Non-pigmented ciliary epithelial cell (primary cell): ENCODE results near the gene SIX1.

Experiments used
- DNase-seq: peaks from one replicate; pipeline ENCODE4 v3.0.0-alpha.2; 2010; ENCODE audit warnings: low read depth

SIX1 gene

DNA sequence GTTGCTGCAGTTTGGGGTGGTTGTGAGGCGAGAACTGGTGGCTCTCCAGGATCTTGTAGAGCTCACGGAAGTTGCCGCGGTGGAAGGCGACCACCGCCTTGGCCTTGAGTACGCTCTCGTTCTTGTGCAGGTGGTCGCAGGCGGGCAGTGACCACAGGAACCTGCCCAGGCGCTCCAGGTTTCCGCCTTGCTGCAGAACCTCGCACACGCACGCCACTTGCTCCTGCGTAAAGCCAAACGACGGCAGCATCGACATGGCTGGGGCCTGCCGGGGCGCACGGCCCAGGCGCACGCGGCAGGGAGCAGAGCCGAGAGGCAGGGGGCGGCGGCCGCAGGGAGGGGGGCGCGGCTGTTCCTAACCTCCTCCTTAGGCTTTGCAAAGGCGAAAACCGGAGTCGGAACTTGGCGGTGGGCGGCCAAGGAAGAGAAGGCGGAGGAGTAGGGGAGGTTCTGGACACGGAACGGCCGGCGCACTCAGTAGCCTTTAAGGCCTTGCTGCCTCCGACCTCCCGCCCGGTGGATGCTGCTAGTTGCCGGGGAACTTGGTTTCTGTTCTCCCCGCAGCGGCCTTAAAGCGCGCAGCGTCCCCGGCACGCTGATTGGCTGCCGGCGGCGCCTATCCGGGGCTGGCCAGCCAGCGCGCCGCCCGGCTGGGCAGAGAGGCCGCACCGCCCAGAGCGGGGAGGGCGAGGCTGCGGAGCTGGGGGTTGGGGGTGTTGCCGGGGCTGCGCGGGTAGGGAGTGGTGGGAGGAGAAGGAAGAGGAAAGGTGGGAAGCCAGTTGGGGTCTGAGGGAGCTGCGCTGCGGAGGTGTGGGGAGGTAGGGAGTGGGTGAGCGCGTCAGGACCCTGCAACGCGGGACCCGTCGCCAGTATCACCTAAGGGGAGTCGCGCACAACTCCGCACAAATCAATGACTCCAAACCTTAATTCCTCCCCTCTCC is at the start of gene SIX1:
TSS of gene SIX1 (minus strand) at position 544 of the 941 bp plus-strand sequence. CDS start at position 256, 288 bp downstream.
- peak; percentile 79 for DNase-seq

DNA sequence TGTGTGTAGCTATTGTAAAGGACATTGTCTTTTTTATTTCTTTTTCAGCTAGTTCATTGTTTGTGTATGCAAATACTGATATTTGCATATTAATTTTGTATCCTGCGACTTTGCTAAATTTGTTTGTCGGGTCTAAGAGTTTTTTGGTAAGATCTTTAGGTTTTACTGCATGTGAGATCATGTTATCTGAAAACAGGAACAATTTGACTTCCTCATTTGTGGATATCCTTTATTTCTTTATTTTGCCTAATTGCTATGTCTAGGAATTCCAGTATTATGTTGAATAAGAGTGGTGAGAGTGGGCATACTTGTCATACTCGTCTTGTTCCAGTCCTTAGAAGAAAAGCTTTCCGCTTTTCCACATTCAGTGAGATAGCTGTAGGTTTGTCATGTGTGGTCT is 46.0 kb upstream of the SIX1 start:
- DNase-seq: no peak

DNA sequence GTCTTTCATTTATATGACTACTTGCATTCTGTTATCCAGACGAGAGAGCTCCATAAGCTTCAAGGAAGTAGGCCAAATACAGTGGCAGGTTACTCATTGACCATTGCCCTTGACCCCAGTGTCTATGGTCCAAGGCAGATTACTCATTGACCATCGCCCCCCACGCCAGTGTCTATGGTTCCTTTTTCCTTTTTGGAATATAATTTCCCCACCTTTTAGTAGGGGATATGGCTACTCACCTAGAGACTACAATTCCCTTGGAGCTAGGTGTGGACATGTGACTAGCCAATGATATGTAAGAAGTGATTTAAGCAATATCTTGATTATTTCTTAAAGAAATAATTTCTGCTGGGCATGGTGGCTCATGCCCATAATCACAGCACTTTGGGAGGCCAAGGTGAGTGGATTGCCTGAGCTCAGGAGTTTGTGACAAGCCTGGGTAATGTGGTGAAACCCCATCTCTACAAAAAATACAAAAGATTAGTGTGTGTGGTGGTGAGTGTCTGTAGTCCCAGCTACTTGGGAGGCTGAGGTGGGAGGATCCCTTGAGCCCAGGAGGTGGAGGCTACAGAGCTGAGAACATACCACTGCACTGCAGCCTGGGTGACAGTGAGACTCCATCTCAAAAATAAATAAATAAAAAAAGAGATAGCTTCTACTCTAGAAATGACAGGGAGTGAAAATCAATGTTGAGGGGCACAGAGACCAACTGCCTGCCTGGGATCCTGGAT is 42.3 kb upstream of the SIX1 start:
- no peak for DNase-seq

DNA sequence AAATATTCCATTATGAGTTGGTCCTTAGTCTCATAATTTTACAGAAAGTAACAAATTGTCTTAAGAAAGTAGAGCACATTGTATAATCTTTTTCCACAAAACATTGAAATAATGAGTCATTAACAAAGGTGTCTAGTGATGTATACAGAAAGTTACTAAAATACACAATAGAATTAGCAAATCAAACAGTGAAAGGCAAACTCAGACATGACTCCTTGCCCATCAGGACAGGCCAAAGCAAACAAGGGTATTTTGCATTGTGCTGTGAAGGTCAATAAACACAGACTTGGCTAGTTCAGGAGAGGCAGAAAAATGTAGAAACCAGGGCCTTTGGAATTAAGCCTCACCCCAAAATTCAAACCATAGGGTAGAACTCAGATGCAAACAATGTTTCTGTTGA is 37.6 kb upstream of the SIX1 start:
- DNase-seq: no peak

DNA sequence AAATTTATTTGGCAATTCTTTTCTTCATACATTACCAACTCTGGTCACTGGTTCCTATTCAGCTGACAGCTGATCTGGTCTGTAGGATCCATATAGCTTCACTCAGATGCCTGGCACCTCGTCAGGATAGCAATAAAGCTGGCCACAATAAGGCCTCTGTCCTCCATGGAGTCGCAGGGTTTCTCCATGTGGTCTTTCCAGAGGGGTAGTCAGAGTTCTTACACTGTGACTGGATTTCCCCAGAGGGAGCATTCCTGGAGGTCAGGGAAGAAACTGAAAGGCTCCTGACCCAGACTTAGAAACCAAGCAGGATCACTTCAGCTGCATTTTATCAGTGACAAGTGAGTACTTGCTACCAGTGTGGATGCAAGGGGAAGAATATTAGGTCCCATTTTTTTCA is 34.9 kb upstream of the SIX1 start:
- DNase-seq: no peak

DNA sequence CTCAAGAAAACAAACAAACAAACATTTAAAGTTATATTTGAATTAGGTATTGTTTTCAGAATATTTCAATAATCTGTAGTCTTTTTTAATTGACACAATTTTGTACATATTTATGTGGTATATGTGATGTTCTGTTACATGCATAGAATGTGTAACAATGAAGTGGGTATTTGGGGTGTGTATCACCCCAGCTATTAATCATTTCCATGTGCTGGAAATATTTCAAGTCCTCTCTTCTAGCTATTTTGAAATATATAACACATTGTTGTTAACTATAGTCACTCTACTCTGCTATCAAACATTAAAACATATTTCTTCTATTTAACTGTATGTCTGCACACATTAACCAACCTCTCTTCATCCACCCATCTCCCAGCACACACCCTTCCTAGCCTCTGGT is 32.0 kb upstream of the SIX1 start:
- no peak for DNase-seq

DNA sequence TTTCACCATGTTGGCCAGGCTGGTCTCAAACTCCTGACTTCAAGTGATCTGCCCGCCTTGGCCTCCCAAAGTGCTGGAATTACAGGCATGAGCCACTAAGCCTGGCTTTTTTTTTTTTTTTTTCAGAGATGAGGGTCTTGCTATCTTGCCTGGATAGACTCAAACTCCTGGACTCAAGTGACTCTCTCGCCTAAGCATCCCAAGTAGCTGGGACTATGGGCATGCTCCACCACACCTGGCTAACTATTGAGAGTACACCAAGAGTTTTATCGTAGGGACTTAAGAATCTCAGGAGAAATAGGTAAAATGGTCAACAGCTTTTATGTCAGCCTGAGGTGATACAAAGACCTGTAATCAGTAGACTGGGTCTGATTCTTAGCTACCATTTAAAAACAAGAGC is 31.2 kb upstream of the SIX1 start:
- no peak for DNase-seq

DNA sequence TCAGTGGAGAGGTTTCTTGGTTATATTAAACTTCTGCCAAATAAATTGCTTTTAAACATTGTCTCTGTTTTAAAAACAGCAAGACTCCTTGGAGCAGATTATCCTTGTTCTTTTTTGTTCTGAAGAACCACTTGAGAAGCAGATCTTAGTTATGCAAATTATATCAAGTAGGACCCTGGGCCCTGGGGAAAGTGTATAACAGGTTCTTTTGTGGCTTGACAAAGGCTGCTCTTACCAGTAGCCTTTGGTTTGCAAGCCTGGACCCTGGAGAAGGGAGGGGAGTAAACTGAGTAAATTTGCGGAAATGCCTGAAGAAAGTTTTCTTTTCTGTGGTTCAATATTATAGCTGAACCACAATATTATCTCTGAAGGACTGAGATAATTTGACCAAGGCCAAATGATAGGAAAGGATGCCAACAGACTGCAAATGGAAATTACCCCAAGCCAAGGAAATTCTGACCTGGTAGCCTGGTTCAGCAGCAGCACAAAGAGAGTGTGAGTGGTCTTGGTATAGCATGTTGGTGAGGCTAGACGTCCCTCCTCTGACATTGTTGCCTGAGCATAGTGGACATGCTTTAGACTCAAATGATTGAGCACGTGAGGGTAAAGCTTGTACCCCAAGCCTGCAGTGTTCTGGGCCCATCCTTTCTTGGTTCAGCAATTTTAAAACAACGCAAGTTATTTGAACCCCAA is 30.4 kb upstream of the SIX1 start:
- no peak for DNase-seq

DNA sequence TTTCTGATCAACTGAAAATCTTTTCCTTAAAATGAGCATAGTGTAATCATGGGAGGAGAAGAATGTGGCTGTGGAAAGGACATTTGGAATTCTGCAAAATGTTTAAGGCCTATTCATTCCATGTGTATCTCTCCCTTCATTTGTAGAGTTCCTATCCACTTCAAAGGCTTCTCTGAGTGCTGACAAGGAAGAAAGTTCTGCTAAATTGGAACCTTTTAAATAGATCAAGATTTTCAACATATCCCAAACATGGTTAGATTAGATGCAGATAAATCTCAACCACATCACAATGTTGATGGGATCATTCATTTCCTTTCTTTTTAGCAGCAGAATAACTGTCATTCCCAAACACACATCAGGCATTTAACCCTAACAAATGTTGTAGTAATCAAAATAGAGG is 28.4 kb upstream of the SIX1 start:
- DNase-seq: no peak

DNA sequence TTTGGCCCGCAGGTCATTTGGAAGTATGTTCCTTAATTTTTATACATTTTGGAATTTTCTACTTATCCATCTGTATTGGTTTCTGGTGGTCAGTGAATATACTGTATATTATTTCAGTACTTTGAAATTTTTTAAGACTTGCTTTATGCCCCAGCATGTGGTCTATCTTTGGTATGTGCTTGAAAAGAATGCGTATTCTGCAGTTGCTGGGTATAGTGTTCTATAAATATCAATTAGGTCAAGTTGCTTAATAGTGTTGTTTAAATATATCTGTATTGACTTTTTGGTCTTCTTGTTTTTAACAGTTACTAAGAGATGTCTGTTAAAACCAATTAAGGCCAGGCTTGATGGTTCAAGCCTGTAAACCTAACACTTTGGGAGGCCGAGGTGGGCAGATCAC is 21.7 kb upstream of the SIX1 start:
- DNase-seq: no peak

DNA sequence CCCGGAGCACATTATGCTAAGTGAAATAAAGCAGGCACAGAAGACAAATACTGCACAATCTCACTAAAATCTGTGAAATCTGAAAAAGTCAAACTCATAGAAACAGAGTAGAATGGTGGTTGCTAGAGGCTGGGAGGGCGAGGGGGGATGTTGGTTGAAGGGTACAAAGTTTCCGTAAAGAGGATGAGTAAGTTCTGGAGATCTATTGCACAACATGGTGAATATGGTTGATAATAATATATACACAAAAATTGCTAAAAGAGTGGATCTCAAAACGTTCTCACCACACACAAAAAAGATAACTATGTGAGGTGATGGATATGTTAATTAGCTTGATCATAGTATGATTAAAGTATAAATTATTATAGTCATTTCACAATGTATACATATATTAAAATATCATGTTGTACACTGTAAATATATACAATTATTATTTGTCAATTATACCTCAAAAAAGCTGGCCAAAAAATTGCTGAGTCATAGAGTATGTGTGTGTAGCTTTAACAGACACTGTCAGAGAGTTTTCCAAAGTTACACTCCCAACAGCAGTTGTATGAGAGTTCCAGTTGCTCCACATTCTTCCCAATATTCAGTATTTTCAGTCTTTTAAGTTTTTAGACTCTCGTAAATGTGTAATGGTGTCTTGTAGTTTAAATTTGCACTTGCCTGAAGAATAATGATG is 19.3 kb upstream of the SIX1 start:
- DNase-seq: no peak

DNA sequence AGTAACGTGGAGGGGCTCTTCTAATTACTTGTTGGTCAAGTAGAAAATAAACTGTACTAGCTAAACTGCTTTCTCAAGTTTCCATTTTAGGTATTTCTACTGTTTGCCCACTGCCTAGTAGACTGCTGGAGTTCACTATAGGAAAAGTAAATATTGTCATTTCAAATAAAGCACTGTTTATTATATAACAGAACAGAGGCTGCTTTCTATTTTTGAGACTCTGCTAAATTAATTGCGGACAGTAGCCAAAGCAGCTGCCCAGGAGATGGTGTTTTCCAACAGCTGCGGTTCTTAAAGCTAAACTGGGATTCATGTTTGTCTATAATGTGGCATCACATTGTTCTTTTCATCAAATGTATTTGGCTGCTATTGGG is 15.9 kb upstream of the SIX1 start:
- DNase-seq: no peak

DNA sequence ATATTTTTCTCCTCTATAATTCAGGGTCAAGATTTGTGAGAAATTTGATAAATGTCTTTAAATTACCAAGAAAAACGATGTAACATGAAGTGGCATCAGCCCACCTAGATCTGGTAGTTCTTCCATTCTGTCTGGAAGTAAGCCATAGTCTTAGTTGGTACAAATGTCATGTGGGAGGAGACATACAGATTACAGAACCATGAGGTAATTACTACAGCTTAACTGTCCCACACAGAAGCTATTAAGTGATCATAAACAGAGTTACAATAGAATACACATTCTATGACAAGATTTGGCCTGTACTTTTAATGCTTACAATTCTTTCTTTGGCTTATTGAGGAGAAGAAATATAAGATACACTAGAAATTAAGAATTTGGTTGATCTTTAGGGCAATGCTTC is 13.7 kb upstream of the SIX1 start:
- DNase-seq: no peak

DNA sequence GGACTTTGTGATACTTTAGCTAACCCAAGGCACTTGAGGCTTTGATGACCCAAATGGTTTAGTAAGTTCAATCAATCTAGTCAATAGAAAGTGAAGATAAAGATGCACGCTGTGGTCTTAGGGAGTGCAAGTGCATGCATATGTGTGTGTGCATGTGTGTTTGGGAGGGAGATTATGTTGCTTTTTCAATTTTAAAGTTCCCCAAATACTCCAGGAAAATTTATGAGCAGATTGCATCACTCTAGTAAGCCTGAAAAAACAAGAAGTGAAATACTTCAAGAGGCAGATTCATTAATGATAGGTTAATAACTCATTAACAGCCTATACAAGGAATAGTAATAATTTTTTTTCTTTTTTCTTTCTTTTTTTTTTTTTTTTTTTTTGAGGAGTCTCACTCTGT is 12.4 kb upstream of the SIX1 start:
- no peak for DNase-seq

DNA sequence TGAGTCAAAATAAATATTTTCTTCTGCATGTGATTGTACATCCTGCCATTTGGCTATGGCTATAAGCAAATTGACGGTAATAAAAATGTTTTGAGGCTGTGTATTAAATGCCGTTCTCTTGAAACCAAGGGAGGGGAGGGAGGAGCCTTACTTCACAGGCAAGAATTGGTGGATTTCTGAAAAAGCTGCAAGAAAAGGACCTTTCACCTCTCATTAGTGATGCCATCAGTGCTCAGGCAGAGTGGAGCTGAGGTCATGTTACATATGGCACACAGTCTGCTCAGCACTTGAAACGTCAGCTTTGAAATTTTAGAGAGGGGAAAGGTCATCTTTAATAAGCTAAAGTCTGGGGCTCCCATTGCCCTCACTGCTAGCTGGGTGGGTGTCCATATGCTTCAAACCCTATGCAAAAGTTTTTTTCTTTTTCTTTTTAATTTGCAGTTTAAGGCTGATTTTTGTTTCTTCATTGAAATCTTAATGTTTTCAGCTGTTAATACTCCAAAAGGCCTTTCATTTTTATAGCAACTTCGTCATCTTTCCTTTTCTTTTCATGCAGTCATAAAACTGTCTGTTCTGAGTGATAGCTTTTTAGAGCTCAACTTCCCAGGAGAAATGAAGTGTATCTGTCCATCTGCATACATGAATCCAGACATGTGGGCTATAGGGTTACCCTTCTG is 9.8 kb upstream of the SIX1 start:
- no peak for DNase-seq

DNA sequence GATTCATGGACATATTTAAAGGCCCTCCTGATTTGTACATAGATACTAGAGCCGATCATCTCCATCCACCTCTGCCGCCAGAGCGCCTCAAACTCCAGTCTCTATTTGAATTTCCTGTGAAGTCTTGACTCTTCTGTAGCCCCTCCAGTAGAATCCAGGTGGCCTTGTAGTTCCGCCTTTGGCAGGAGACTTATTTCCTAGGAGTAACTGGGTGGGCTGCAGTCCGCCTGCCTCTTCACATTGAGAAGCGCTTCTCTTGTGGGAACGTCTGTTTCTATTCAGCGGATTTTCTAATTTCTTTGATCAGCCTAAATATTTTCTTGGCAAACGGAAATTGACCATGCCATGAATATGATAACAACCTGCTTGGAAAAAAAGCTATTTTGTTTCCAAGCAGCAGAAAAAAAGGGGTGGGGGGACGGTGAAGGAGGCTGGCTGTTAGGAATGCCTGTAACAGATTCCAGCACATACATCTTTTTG is 9.0 kb upstream of the SIX1 start:
- DNase-seq: no peak

DNA sequence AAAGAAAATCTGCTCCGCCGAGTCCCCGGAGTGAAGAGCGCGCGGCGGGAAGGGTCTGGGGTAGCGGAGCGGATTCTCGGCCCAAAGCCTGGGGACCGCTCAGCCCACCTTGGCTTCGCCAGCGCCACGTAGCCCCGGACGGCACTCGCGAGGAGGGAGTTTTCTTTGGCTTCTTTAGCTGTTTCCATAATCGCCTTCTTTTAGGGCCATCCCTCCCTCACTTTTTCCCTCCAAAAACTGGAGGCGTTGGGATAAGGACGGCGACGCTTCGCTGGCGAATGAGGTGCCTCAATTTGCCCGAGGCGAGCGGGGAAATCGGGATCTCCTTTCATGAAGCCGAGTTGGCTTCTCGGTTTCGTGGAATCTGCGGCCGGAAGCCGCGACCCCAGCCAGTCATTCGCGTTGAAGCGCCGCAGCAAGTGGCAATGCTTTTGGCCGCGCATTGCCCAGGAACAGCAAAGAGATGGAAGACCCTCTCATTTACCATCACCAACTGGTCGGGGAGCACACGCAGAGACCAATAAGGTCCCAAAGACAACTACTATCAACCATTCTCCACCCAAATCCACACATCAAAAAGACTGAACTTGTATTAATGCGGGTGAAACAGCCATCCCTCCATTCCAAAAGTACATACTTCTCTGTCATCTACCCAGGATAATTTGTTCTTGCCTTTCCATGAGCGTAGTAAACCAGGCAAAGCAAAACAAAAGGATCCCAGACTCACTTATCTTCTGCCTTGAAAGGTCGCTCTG is 8.4 kb upstream of the SIX1 start:
- DNase-seq: no peak

DNA sequence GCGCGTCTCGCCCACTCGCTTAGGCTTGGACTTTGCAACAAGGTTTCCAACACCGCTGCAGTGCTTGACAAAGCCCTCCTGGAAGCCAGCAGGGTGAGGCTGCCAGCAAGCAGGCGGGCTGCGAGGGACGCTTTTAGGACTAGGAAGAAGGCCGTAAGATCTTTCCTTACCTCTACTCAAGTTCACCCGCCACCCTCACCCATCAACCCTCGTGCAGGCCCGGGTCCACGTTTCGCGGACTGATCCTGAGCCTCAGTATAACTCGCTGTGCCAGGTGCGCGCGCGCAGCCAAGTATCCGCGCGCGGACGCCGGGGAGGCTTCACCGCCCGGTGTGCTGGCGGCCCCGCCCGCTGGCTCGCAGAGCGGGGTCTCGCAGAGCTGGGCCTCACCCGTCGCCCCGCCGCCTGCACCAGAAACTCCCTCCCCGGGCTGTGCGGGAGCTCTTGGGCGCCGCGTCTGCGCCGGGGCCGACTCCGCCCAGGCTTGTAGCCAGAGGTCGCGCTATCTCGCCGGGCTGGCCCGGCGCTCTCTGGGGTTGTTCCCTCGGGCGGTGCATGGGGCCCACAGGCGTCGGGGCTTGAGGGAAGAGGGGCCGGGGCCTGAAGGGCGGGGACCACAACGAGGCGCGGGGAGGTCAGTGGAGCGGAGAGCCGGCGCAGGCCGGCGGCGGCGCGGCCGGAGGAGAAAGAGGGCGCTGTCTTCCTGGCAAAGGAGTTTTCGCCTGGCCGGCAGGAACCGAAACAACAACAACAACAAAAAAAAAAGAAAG is 7.6 kb upstream of the SIX1 start:
- DNase-seq: no peak

DNA sequence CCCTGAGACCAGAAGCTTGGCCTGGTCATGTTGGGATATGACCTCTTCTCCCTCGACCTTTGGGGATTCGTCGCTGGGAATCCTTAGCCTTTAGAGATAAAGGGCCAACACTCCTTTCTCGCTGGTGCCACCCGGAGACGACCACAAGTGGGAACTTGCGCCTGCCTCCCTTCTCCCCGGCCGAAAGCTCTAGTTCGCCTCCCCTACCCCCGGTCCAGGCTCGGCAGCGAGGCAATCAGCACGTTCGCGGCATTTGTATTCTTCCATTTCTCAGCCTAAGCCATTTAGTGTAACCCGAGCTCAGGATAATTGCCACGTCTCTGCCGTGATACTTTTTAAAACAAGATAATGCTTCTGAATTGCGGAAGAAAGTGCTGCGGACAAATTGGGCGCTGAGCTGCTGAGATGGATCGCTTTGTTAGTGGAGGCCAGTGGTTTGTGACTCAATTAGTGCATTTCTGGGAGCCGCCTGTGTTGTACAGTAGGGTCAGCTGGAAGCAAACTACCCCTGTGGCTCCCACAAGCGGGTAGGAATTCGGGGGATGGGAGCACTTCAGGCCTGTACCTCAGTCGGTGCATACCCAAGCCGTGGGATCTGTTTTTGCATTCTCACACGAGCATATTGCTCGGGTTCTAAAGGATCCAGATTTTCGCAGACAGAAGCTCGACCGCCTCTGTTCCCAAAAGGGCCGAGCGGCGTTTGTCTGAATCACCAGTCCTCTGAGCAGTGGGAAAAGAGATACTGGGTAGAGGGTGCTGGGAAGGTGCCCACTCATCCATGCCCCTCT is 6.8 kb upstream of the SIX1 start:
- no peak for DNase-seq
